Esophagus muscularis mucosa (tissue), 3 donors: Measurements from ENCODE around the gene NDUFV3.

Source experiments
- POLR2A ChIP-seq: fragments of 450-650 bp; IDR thresholded peaks from one replicate; pipeline ENCODE4 v1.6.1; 2017; ENCODE audit warnings: antibody characterized with exemption, moderate library complexity, mild to moderate bottlenecking, low read depth
- POLR2AphosphoS5 ChIP-seq, 2 donors: sonication (generic); formaldehyde crosslinking; IDR thresholded peaks; one replicate each; pipeline ENCODE4 v1.6.1; 2017; ENCODE audit warnings: antibody characterized with exemption in 2 of 2
- TF ChIP-seq, protein P1 (sequence below), 3 experiments: fragments of 200-600 bp in 2 of 3; fragments of 450-650 bp in 1 of 3; sonication (generic) in 2 of 3; IDR thresholded peaks; one replicate each; pipeline ENCODE4 v1.5.1; 2017 to 2019; ENCODE audit warnings: antibody characterized with exemption in 3 of 3, mild to moderate bottlenecking in 2 of 3, moderate library complexity in 1 of 3

DNA sequence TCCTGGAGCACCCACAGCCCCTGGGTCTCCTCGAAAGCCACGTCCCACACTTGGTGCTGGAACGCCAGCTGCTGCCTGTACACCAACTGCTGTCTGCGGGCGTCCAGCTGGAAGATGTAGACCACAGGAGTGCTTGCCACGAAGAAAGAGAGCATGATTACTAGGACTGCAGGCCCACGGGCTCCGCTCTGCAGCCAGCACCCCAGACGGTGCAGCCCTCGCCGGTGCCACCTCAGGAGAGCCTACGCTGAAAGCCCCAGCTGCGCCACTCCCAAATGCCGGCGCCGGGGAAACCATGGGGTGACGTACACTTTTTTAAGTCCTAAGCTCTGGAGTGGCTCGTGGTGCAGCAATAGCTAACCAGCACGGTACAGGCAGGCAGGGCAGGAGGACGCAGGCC, 39.5 kb upstream of the NDUFV3 start:
- TF ChIP-seq, protein P1, sequence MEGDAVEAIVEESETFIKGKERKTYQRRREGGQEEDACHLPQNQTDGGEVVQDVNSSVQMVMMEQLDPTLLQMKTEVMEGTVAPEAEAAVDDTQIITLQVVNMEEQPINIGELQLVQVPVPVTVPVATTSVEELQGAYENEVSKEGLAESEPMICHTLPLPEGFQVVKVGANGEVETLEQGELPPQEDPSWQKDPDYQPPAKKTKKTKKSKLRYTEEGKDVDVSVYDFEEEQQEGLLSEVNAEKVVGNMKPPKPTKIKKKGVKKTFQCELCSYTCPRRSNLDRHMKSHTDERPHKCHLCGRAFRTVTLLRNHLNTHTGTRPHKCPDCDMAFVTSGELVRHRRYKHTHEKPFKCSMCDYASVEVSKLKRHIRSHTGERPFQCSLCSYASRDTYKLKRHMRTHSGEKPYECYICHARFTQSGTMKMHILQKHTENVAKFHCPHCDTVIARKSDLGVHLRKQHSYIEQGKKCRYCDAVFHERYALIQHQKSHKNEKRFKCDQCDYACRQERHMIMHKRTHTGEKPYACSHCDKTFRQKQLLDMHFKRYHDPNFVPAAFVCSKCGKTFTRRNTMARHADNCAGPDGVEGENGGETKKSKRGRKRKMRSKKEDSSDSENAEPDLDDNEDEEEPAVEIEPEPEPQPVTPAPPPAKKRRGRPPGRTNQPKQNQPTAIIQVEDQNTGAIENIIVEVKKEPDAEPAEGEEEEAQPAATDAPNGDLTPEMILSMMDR (IDR thresholded peaks at IDR 0.05), result no peak
- TF ChIP-seq POLR2A (no peak), POLR2AphosphoS5 (IDR thresholded peaks at IDR 0.05) (no peak)
